CD4-positive, alpha-beta T cell treated with Interleukin-12 subunit alpha and Interleukin-12 subunit beta, for 1 hour (primary cell): ENCODE measurements around the gene DMXL2.
"Not testable (repeated sequence)": the region's sequence is repeated elsewhere in the genome, so short reads cannot be mapped to it uniquely, and the experiment has no call there.

Source experiments
- DNase-seq: peaks from one replicate; pipeline ENCODE4 v3.0.0-alpha.2; 2020

Gene DMXL2

DNA sequence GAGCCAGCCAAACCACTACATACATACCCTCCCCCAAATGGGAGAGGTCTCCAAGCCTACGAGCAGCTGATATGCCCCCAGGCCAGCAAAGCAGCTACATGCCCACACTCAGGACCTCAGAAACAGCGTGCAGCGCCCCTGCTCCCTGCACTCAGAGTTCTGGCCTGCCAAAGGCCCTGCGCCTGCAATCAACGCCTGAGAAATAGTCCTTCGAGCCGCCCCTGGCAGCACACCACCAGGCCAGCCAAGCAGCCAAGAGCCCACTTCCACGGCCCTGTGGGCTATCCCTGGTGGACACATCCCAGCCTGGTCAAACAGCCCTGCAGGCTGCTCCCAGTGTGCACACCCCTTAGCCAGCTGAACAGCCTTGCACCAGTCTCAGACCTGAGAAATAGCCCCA is 139.1 kb downstream of the DMXL2 start:
- no peak for DNase-seq

DNA sequence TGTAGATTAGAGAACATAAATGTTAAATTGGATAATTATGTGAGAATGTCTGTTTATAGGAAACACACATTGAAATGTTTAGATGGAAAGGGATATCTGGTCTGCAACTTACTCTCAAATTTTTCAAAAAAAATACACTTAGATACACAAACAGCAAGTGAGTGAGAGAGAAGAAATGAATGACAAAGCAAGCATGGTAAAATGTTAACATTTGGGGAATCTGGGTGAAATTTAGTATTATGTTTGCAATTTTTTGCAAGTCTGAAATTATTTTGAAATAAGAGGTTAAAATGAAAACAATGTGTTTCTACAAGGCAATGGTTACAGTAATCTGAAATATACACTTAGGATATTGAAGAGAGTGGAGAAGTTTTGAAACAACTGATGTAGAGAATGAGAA is 146.8 kb downstream of the DMXL2 start:
- DNase-seq, result no peak

DNA sequence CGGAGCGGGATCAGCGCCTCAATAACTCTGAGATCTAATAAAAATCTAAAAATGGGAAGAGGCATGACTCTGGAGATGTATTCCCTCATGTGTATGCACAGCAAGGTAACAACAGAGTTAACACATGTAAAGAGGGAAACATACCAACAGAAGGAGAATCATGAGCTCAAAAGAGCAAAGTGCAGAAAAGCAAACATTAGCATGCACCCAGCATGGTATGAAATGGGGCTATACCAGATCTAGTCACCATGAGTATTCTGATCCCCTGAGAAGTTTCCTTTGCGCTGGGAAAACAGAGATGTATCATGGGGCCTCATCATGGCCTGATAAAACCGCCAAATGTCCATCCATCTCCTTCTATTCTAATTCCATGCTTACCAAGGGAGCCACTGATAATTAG is 152.1 kb downstream of the DMXL2 start:
- no peak for DNase-seq

DNA sequence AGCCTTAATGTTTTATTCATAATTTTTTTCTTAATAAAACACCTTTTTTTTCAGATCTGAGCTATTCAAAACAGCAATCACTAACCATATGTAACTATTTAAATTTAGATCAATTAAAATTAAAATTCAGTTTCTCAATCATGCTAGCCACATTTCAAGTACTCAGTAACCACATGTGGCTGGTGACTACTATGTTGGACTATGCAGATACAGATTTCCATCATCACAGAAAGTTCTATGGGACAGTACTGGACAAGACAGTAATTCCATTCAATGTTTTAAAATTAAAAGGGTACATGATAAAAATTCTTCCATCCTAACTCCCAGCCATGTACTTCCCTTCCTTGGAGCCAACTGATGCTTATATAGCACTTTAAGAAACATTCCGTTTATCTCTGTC is 161.8 kb downstream of the DMXL2 start:
- DNase-seq, result no peak

DNA sequence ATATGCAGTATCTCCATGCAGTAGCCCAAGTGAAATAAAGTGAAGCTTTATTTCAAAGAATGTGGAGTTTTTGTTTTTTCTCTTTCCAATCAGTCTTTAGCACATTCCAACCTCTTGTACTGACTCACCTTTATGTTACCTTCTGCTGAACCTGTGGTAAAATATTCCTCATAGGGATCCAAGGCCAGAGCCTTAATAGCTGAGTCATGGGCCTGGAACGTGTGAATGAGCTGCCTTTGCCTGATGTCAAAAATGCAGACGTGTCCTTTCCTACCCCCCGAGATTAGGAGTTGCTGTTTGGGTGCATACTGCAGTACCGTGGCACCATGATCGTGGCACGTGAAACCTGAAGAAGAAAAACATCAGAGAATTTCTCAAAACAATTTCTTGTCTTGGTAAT is 172.6 kb downstream of the DMXL2 start:
- no peak for DNase-seq

DNA sequence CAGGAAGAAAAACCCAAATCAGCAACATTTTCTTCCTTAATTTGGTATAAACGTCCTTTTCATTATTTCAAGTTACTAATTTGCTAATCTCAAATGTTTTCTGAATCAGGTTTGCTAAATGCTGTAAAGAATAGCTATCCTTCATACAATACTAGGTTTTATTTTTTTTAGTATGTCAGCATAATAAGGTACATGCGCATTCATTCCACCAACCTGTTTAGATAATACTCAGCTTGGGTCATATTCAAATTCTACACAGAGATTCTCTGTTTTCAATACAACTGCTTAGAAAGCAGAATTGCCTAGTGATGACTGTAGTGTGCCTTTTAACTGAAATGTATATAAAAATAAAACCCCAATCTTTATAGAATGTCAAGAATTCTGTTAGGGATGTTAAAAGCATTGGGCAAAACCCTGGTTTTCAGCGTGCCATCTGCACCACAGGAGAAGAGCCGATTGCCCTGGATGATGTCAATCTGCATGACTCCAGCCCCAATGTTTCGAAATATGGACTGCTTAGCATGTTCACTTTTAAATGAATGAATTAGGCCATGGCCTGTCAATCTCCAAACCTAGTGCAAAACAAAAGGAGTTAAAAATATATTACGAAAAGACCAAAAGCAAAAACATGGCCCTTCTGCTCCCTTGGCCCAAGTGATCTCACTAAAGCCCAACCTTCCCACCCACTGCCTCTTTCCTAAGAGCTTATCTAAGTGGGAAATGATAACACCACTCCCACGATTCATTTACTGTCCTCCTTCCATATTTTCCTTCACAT is 173.8 kb downstream of the DMXL2 start:
- DNase-seq, result no peak

DNA sequence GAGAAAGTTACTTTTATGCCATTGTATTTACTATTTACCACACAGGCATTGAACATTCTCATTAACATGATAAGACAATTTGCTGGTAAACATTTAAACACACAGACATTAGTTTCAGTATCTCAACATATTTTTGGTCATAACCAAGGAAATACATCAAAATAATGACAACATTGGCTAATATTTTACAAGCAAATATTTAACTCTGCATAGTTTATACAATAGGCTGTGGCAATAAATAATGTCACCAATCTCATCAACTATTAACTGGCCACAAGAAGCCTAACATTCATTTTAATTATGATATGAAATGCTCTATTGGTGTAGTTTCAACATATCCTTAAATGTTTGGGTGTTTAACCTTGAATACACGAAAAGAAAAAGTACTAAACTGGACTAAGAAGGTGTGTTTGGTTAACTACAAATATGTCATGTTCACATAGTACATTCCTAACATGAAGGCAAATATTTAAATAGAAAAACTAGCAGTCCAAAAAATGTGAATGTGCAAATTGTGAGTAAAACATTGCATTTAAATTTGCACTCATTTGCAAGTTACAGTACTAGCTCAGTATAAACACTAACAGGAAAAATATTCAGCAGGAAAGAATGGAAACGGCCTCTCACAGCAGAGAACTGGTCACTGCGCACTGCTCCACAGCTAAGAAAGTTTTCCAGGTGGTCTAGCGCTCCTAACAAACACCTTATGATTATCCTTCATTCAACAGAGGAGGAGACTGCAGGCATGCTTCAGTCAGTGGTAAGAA is 174.5 kb downstream of the DMXL2 start:
- DNase-seq, result no peak

DNA sequence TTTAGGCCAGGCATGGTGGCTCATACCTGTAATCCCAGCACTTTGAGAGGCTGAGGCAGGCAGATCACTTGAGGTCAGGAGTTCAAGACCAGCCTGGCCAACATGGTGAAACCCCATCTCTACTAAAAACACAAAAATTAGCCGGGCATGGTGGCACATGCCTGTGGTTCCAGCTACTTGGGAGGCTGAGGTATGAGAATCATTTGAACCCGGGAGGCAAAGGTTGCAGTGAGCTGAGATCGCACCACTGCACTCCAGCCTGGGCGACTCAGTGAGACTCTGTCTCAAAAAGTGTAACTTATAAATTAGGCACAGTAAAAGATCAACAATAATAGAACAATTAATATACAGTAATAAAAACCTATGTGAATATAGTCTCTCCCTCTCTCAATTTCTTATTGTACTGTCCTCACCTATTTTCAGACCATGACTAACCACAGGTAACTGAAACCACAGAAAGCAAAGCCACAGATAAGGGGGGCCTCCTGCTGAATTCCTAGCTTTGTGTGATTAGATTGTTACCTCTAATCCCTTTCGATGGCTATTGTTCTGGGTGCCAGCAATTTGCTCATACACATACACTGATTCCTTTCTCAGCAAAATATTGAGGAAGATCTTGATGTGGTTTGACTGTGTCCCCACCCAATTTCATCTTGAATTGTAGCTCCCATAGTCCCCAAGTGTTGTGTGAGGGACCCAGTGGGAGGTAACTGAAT is 176.4 kb downstream of the DMXL2 start:
- not testable (repeated sequence) for DNase-seq

DNA sequence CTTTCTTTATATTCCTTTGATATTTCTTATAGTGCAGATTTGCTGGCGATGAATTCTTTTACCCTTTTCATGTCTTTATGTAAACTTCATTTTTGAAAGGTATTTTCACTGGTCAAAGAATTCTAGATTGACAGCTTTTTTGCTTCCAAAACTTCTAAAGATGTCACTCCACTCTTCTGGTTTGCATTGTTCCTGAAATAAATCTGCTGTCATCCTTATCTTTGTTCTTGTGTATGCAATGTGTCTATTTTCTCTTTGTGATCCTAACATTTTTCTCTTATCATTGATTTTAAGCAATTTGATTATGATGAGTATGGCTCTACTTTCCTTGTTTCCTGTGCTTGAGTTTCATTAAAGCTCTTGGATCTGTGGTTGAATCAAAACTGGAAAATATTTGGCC is 177.8 kb downstream of the DMXL2 start:
- no peak for DNase-seq

DNA sequence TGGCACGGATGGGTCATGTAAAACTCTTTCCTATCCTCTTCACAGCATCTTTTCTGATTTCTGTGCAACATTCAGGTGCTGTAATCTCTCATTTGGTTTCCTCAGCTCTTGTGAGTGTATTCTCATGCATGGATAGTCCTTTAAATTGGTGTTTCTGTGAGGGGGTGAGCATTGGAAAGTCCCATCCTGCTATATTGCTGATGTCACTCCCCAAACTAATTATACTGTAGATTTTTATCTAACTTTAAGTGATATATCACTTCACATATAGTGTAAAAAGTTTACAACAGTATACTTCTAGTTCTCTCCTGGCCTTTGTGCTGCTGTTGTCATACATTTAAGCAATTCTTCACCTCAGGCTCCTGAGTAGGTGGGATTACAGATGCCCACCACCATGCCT is 178.5 kb downstream of the DMXL2 start:
- DNase-seq, result no peak

DNA sequence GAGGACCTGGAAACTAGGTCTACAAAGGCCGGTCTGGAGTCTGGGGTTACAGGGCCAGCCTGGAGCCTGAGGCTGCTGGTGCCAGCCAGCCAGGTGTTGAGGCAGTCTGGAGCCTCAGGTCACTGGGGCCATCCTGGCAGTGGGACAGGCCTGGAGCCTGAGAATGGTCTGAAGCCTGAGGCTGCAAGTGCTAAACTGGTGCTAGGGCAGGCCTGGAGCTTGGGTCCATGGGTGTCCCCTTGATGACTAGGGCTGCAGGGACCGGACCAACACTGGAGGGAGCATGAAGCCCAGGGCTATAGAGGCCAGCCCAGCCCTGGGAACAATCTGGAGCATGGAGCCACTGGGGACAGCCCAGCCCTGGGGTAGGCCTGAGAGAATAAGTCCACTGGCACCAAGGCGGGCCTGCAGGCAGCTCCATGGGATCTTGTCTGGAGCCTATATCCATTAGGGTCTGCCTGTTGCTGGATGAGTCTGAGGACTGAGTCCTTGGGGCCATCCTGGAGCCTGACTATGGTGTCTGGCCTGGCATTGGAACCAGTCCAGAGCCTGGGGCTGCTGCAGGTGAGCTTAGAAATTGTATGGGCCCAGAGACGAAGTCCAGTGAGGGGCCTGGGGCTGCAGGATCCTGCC is 179.2 kb downstream of the DMXL2 start:
- no peak for DNase-seq

DNA sequence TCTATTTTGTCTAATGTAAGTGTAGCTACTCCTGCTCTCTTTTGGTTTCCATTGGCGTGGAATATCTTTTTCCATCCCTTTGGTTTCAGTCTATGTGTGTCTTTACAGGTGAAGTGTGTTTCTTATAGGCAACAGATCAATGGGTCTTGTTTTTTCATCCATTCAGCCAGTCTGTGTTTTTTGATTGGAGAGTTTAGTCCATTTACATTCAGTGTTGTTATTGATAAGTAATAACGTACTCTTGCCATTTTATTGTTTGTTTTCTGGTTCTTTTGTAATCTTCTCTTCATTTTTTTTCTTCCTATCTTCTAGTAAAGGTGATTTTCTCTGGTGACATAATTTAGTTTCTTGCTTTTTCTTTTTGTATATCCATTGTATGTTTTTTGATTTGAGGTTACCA is 184.0 kb downstream of the DMXL2 start:
- DNase-seq, result no peak

DNA sequence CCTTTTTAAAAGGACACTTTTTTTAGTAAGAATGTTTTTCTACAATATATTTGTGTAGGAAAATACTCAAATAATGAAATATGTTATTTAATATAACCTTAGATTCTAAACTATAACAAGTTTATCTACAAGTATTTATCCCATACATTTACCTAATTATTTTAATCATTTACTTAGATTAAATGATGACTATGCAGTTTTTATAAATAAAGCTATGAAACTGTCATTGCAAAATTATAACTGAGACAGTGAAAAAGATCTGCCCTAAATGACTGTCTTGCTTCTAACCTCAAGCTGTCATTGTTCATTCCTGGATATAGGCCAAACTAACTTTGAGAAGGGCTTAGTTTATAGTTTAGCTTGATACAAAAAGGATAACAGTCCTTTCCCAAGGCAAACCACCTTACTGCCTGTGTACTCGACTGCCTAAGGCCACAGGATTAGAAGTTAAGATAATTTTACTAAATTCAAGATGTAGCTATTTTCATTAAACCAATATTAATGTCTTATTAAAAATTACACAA is 197.0 kb downstream of the DMXL2 start:
- no peak for DNase-seq

DNA sequence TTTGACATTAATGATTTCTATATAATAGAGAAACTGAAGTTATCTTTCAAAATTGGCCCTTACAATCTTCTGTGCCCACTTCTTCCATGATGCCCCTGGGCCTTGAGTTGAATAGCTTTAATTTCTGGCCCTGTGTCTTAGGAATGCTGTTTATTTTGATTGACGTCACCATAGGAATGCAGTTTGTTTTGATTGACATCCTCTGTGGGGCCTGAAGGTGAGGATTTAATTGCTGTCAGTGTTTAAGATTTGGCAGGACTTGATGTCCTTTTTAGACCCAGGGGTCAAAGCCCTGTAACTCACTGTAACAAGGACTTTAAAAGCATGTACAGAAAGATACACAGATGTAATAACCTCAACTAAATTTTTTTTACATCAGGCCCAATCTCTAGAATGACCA is 197.8 kb downstream of the DMXL2 start:
- no peak for DNase-seq

DNA sequence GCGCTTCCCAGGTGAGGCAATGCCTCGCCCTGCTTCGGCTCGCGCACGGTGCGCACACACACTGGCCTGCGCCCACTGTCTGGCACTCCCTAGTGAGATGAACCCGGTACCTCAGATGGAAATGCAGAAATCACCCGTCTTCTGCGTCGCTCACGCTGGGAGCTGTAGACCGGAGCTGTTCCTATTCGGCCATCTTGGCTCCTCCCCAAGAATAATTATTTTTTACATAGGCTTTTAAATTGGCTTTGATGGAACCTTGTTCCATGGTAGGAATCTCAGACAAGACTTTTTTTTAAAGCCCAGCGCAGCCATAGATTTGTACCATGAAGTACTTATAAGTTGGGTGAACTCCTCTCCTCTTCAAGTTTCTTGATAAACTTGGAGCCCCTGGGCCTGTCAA is 199.5 kb downstream of the DMXL2 start:
- DNase-seq, result not testable (repeated sequence)

DNA sequence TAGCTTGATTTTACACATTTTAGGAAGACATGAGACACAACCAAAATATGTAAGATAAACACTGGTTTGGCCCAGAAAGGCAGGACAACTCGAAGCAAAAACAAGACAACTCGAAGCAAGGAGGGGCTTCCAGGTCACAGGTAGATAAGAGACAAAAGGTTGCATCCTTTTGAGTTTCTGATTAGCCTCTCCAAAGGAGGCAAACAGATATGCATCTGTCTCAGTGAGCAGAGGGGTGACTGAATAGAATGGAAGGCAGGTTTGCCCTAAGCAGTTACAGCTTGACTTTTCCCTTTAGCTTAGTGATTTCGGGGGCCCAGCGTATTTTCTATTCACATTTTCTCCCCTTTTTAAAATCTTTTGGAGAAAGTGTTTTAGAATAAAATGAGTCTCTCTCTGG is 206.4 kb downstream of the DMXL2 start:
- DNase-seq, result no peak

DNA sequence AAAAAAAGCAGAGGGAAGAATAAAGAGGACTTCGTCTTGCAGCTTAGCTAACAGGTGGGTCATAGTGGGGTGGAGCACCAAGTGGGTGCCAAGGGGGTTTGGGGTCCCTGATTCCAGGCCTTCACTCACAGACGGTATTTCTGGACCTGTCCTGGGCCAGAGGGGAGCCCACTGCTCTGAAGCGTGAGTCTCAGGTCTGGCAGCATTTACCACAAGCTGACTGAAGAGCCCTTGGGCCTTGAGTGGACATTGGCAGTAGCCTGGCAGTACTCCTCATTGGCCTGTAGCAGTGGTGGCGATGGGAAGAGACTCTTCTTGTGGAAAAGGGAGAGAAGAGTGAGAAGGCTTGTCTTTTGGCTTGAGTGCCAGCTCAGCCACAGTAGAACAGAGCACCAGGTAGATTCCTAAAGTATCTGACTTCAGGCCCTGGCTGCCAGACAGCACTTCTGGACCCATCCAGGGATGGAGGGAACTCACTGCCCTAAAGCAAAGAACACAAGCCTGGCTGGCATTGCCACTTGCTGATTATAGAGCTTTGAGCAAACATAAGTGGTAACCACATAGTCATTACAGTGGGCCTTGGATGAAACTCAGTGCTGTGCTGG is 208.2 kb downstream of the DMXL2 start:
- no peak for DNase-seq

DNA sequence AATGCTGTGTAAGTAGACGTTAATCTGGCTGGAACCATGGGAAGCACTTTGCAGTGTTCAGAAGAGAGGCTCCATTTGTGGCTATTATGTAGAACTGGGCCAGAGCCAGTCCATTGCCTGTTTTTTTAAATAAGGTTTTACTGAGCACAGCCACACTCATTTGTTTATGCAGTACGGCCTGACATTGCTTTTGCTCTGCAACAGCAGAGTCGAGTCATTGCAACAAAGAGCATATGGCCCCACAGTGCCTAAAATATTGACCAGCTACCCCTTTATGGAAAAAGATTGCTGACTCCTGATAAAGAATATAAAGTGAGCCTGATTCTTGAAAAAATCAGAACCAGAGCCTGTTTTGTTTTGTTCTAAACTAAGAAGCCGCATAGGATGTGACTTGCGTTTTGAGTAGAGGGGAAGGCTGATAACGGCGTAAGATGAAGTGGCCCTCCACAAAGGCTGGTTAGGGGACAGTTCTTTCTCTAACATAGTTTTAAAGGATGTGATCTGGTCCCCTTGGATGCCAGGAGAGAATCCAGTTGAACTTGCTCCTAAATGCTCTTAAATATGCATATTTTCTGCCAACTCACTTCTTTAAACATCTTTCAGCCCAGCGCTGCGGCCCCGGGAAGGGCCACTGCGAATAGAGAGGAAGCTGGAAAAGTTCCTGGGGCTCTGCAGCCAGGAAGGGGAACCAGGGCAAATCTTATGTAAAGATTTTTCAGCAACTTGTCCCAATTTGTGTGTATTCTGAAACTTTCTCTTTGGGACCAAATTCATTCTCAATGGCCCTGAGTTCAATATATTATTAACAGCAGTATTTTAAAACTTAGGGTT is 216.7 kb downstream of the DMXL2 start:
- DNase-seq, result no peak

DNA sequence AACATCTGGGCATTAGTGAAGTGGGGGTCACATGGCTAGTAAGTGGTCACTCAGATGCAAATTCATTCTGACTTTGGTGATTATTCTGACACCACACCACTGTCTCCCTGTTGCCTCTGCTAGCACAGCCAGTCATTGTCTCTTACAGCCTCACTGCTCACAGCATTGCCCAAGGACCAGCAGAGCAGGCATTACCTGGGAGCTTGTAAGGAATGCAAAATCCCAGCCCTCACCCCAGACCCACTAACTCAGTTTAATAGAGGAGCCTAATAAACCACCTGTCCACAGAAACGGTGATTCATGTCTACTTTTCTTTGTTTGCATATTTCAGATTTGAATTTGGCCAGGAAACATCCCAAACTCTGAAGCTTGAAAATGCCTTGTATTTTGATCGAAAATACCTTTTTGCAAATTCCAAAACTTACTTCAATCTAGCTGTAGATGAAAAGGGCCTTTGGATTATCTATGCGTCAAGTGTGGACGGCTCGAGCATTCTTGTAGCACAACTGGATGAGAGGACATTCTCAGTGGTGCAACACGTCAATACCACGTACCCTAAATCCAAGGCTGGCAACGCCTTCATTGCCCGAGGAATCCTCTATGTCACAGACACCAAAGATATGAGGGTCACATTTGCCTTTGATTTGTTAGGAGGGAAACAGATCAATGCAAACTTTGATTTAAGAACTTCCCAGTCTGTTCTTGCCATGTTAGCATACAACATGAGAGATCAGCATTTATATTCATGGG is 218.4 kb downstream of the DMXL2 start:
- DNase-seq, result no peak

DNA sequence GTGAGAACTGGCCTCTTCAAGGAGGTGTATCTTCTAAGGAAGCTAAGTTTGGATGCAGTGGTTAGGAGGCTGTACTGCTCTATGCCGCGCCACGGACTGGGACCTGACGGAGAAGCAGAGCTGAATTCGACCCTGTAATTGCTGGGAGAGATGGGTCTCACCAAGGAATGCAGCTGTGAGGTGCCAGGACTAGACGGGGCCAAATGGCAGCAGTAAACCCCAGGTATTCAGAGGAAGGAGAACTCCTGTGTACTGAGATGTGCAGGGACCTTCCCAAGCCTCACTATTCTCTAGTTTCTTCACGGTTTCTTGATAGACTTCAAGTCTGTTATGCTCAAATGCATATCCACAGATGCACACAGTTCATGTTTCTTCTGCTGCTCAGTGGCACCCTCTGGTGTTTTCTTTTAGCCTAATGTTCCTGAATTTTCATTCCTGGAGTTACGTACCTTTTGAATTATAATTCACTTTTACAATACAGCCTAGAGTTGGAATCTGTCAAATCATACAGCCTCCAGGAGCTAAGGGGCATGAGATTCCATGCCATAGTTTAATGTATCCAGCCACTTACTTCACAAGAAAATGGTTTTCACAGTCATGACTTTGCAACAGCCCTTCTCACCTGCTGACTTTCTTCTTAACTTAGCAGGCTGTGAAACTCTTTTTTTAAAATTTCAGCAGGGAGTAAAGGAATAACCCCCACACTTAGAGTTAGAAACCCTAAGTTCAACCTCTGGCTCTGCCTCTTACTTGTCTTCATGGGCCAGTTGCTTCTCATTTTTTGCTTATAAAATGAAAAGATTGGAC is 219.3 kb downstream of the DMXL2 start:
- no peak for DNase-seq
